Adipocyte (in vitro differentiated cells): Measurements from ENCODE around the gene IFITM1.
A peak's percentile ranks its signal among the peaks of the same experiment; 100 is the strongest.
"Not testable (repeated sequence)": the region's sequence is repeated elsewhere in the genome, so short reads cannot be mapped to it uniquely, and the experiment has no call there.

Experiments used
- DNase-seq: peaks from one replicate; pipeline ENCODE4 v3.0.0-alpha.2; 2015; ENCODE audit warnings: low read depth
- H3K27me3 ChIP-seq: replicated peaks from 2 replicates; pipeline ENCODE4 v1.7.0; 2013; ENCODE audit warnings: mild to moderate bottlenecking, low read length, moderate library complexity; ENCODE audit not compliant: control insufficient read depth, insufficient read depth
- H3K36me3 ChIP-seq: 2 replicates; pipeline ENCODE4 v1.7.0; 2013; ENCODE audit warnings: low read length, mild to moderate bottlenecking, moderate library complexity; ENCODE audit not compliant: control insufficient read depth, insufficient read depth, severe bottlenecking
- H3K4me1 ChIP-seq: 2 replicates; pipeline ENCODE4 v1.7.0; 2013; ENCODE audit warnings: mild to moderate bottlenecking, low read length, moderate library complexity; ENCODE audit not compliant: control insufficient read depth, insufficient read depth
- H3K4me3 ChIP-seq: 2 replicates; pipeline ENCODE4 v1.7.0; 2013; ENCODE audit warnings: mild to moderate bottlenecking, low read length, moderate library complexity
- H3K9ac ChIP-seq: 2 replicates; pipeline ENCODE4 v1.7.0; 2013; ENCODE audit warnings: mild to moderate bottlenecking, low read length, moderate library complexity
- H3K9me3 ChIP-seq: 2 replicates; pipeline ENCODE4 v1.7.0; 2013; ENCODE audit warnings: mild to moderate bottlenecking, low read length, moderate library complexity; ENCODE audit not compliant: control insufficient read depth

The IFITM1 gene

DNA sequence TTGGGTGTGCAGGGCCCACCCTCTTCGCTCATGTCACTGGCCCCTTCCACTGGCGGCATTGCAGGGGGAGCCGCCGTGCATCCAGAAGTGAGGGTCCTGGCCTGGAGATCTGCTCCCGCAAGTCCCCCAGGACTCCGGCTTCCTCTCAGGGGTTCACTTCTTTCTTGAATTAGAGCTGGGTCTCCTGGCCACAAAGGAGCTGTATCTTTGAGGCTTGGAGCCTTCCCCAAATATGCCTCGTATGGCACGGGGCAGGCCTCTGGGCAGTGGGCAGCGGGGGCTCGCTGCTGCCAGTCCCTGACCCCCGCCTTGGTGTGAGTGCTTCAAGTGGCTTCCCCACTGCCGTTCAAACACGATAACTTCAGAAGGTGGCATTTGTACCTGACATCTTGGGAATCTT lies 14.2 kb downstream of the IFITM1 start:
- no peaks in the 10 kb centered on the region for H3K27me3 ChIP-seq
- no peaks in the 10 kb centered on the region for H3K36me3 ChIP-seq
- DNase-seq: no peak
- H3K4me1 ChIP-seq: peaks cover 35% of the 10 kb centered on the region
- no peak overlapping the region for H3K4me3 ChIP-seq
- no peak overlapping the region for H3K9ac ChIP-seq
- no peaks in the 10 kb centered on the region for H3K9me3 ChIP-seq

DNA sequence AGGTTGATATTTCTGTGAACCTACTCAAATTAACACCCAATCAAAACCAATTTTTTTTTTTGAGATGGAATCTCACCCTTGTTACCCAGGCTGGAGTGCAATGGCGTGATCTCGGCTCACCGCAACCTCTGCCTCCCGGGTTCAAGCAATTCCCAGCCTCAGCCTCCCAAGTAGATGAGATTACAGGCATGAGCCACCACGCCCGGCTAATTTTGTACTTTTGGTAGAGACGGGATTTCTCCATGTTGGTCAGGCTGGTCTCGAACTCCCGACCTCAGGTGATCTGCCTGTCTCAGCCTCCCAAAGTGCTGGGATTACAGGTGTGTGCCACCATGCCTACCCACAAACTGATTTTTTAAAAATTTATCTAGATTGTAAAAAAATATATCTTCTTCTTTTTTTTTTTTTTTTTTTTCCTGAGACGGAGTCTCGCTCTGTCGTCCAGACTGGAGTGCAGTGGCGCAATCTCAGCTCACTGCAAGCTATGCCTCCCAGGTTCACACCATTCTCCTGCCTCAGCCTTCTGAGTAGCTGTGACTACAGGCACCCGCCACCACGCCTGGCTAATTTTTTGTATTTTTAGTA lies 14.8 kb downstream of the IFITM1 start:
- not testable (repeated sequence) for H3K9me3 ChIP-seq

DNA sequence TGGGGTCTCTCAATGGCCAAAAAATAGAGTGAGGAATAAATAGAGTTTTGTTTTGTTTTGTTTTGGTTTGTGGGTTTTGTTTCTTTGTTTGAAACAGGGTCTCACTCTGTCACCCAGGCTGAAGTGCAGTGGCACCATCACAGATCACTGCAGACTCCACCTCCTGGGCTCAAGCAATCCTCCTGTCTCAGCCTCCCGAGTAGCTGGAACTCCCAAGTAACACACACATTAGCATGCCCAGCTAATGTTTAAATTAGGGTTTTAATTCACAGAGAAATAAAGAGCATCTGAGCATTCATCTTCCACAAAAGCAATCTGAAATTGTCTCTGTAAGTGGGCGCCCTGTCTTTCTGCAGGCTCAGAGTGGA lies 16.0 kb downstream of the IFITM1 start:
- Histone ChIP-seq H3K4me1 (peaks cover 35% of the 10 kb centered on the region), H3K4me3 (no peak overlapping the region), H3K36me3 (no peaks in the 10 kb centered on the region), H3K9me3 (no peaks in the 10 kb centered on the region), H3K9ac (no peak overlapping the region), H3K27me3 (no peaks in the 10 kb centered on the region)
- no peak for DNase-seq

More for the DNA sequence above, 14.8 kb downstream of the IFITM1 start:
- H3K4me3 ChIP-seq, DNase-seq, H3K36me3 ChIP-seq, H3K27me3 ChIP-seq, H3K9ac ChIP-seq: not testable (repeated sequence)
- H3K4me1 ChIP-seq: peaks cover 35% of the 10 kb centered on the region

DNA sequence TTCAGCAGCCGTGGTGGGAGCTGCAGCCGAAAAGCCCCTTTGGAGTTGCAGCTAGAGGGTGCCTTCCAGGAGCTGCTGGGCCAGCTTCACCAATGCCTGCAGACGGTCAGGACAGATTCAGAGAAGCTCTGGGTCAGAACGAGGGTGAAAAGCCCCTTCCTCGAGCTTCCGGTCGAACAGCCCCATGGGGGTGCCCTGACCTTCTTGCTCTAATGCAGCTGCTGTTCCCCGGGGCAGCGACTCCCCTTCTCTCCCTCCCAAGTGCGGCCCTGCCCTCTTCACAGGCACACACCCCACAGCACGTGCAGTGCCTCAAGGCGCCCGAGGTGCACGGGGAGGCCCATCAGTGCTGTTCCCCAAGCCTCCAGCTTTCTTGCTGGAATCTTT lies 16.5 kb downstream of the IFITM1 start:
- Histone ChIP-seq H3K9ac (no peak overlapping the region), H3K4me3 (no peak overlapping the region), H3K9me3 (no peaks in the 10 kb centered on the region), H3K27me3 (no peaks in the 10 kb centered on the region), H3K4me1 (peaks cover 34% of the 10 kb centered on the region), H3K36me3 (no peaks in the 10 kb centered on the region)
- no peak for DNase-seq

DNA sequence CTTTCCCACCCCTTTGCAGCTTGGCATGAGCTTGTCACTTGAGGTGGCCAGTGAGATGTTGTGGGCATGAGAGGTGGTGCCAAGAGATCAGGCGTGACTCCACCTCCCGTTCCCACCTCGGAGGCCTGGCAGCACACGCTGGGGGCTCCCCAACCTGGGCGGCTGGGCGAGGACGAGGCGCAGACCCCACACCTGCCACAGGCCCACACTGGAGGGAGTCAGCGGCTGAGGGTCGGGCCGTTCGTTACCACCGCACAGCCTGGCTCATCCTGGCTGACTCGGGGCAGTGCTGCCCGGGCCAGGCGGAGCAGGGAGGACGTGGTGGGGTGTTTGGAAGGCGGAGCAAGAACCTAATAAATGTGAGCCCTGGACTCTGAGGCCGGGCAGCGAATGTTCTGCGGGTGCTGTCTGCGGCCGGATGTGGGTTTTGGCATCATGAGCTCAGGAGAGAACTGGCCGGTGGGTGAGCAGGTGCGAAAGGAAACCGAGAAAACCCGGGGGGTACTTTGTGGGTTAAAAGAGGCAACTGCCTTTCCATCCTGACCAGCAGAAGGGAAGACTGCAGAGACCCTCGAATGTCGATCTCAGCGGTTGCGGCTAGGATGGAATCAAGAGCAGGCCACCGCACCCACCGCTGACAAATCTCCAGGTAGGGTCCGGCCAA lies 17.0 kb downstream of the IFITM1 start:
- H3K4me1 ChIP-seq: peaks cover 34% of the 10 kb centered on the region
- no peaks in the 10 kb centered on the region for H3K27me3 ChIP-seq
- no peak overlapping the region for H3K9ac ChIP-seq
- no peak overlapping the region for H3K4me3 ChIP-seq
- DNase-seq: no peak
- H3K9me3 ChIP-seq: no peaks in the 10 kb centered on the region
- H3K36me3 ChIP-seq: no peaks in the 10 kb centered on the region

DNA sequence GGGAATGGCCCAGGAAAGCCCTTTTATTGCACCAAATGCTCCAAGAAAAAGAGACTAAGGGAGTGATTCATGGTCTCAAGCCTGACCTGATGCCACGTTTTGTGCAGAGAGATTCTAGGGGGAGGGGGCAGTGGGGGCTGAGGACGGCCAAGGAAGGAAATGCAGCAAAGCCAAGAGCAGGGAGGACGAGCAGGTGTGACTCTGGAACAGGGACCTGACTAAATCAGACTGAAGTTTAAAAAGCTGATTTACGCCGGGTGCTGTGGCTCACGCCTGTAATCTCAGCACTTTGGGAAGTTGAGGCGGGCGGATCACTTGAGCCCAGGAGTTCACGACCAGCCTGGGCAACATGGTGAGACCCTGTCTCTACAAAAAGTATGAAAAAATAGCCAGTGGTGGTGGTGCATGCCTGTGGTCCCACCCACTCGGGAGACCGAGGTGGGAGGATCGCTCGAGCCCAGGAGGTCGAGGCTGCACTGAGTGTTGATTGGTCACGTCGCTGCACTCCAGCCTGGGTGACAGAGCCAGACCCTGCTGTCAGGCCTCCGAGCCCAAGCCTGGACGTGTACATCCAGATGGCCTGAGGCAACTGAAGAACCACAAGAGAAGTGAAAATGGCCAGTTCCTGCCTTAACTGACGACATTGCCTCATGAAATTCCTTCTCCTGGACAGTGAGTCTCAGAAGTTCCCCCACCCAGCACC lies 17.7 kb downstream of the IFITM1 start:
- Histone ChIP-seq H3K36me3 (no peaks in the 10 kb centered on the region), H3K4me1 (peaks cover 31% of the 10 kb centered on the region), H3K27me3 (no peaks in the 10 kb centered on the region), H3K4me3 (no peak overlapping the region), H3K9ac (no peak overlapping the region), H3K9me3 (no peaks in the 10 kb centered on the region)
- no peak for DNase-seq

DNA sequence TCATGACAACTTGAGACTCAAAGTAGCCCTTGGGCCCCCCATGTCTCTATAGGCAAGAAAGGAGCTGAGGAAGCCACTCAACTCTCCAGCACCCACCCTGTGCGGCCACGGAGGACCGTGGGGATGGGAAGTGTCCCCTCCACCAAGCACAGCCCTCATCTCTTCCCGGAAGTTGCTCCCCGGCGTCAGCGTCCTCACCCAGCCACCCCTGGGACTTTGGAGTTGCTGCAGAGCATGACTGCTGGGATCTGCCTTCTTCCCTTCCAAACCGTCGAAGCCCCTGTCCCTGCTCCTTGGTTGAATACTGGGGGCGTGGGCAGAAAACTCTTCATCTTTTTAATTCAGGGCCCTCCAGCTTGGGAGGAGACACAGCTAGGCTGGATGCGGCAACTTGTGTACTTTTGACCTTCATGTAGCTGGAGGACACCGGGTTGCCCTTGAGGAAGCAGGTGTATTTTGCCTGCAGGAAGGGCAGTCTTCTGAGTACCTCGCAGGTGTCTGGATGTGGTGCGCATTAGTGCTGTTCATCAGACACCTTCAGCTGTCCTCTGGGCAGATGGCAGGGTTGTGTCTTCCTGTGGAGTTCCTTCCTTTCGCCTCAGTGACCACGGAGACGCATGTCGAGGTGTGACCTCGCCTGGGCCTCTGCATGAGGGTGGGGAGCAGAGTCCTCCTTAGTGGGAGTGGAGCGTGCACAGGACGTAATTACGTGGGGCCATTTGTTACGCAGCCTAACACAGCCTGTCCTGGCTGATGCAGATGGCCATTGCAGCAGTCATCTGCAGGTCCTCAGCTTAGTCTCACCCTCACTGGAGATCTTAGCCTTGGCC lies 19.0 kb downstream of the IFITM1 start:
- H3K9me3 ChIP-seq: no peaks in the 10 kb centered on the region
- H3K4me1 ChIP-seq: peaks cover 20% of the 10 kb centered on the region
- no peak overlapping the region for H3K9ac ChIP-seq
- H3K36me3 ChIP-seq: no peaks in the 10 kb centered on the region
- DNase-seq: no peak
- no peaks in the 10 kb centered on the region for H3K27me3 ChIP-seq
- H3K4me3 ChIP-seq: no peak overlapping the region

DNA sequence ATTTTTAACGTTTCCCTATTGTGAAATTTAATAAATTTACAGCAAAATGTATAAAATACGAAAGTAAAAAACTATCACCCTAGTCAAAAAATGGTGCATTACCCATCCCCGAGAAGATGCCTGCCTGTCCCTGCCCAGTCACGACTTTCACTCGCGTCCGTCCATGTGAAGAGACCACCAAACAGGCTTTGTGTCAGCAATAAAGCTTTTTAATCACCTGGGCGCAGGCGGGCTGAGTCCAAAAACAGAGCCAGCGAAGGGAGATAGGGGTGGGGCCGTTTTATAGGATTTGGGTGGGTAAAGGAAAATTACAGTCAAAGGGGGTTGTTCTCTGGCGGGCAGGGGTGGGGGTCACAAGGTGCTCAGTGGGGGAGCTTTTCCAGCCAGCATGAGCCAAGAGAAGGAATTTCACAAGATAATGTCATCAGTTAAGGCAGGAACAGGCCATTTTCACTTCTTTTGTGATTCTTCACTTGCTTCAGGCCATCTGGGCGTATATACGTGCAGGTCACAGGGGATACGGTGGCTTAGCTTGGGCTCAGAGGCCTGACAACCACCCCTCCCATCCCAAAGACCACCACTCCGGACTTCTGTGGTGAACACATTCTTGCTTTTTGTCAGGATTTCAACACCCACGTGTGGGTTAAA lies 19.9 kb downstream of the IFITM1 start:
- H3K36me3 ChIP-seq, H3K9me3 ChIP-seq, H3K27me3 ChIP-seq, H3K9ac ChIP-seq, DNase-seq: not testable (repeated sequence)
- peaks cover 20% of the 10 kb centered on the region for H3K4me1 ChIP-seq
- peak overlapping the region; percentile 43 for H3K4me3 ChIP-seq

DNA sequence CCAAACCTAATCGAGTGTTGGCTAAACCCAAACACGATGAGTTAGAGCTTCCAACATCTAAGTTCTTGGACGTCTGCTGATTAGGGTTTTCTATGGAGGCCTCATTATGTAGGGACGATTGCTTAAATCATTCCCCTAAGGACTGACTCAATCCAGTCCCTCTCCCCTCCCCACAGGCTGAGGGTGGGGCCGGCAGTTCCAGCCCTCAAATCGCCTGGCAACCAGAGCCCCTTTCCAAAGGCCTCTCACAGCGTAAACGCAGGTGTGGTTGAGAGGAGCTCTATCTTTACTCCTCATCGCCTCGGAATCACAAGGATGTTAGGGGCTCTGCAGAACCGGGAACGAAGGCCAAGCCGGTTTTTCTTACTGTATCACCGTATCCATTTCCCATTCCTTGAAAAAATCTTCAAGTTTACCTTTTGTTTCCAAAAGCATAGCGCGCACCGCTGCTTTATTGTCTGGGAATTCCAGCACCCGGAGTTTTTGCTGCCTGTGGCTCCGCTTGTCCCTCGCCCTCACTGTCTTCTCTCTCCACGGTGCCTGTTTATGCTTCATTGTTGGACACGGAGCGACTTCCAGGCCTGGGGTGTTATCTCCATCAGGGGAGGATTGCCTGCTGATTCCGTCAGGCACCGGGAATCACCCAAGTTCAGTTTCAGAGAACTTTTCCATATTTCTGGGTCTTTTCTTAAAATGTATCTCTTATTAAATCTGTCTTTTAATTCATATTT lies 20.6 kb downstream of the IFITM1 start:
- no peaks in the 10 kb centered on the region for H3K9me3 ChIP-seq
- H3K9ac ChIP-seq: peak overlapping the region; percentile 62
- peaks cover 20% of the 10 kb centered on the region for H3K4me1 ChIP-seq
- H3K27me3 ChIP-seq: no peaks in the 10 kb centered on the region
- no peak for DNase-seq
- H3K36me3 ChIP-seq: no peaks in the 10 kb centered on the region
- H3K4me3 ChIP-seq: peak overlapping the region; percentile 43

DNA sequence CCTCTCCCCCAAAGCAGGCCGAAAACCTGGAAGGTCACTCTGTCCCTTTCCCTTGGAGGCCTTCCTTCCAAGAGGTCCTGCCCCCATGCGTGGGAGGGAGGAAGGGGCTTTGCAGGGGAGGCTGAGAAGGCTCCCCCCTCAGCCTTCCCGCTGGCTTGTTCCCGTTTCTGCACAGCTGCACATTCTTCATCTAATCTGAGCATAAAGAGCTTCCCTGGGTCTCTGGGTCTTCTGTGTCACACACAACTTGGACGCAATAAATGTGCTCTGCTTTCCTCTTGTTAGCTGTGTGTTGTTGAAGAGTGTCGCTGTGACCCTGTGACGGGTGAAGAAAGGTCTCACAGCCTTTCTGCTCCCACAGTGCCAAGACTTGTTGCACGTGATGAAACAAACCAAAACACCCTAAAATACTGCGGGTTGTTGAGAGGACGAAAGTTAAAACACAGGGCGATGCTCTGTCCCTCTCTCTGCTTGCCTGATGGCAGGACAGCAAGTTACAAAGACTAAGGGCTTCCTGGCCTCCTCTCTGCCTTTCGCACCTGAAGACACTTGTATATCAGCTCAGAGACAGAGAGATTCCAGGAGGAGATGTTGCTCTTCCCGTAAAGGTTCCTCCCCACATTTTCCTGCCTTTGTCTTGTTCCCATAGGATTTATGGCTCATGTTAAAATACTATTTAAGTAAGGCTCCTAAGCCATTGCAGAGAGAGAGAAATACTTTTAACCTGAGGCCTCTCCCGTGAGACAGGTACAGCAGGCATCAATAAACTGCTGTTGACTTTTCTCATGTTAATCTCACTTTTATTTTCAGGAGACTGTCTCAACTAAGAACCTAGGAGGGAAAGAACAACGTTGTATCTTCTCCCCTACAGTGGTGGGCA lies 22.2 kb downstream of the IFITM1 start:
- H3K36me3 ChIP-seq: no peaks in the 10 kb centered on the region
- no peaks in the 10 kb centered on the region for H3K27me3 ChIP-seq
- DNase-seq: no peak
- H3K9ac ChIP-seq: peak overlapping the region; percentile 48
- no peaks in the 10 kb centered on the region for H3K9me3 ChIP-seq
- peaks cover 20% of the 10 kb centered on the region for H3K4me1 ChIP-seq
- no peak overlapping the region for H3K4me3 ChIP-seq
